Measurements from ENCODE around the gene DAAM1.

The DAAM1 gene

GRCh38 chr14:59269466-59269865, 81.0 kb downstream of the DAAM1 start:
- TF ChIP-seq CTCF (IDR thresholded peaks at IDR 0.05; ENCODE audit: low read depth, low read length, missing control alignments), result no peak
- H3K4me3 ChIP-seq (ENCODE audit: low read depth, low read length), result no peak overlapping the region
- no peak for DNase-seq (ENCODE audit: low read depth)

GRCh38 chr14:59271256-59271655, 82.8 kb downstream of the DAAM1 start:
- H3K4me3 ChIP-seq (ENCODE audit: low read depth, low read length), result no peak overlapping the region
- no peak for DNase-seq (ENCODE audit: low read depth)
- TF ChIP-seq CTCF (IDR thresholded peaks at IDR 0.05; ENCODE audit: low read depth, low read length, missing control alignments), result no peak

DNA sequence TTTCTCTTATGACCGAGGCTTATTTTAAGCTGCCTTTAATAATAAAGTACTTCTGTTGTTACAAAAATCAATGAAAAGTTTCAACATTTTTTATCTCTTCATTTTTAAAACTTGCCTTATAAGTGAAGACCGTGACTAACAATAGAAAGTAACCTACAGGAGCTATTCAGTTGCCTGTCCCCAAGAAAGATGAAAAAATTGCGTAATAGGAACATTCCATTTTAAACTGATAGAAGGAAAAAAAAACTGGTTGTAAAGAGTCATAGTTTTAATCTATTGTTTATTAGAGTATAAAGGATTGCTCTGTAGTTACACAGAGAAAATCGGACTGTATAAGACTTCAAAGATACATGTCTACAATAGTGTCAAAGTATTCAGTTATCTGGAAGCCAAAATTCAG, 83.3 kb downstream of the DAAM1 start:
- DNase-seq (ENCODE audit: low read depth), result no peak
- TF ChIP-seq CTCF (IDR thresholded peaks at IDR 0.05; ENCODE audit: low read depth, low read length, missing control alignments), result no peak
- H3K4me3 ChIP-seq (ENCODE audit: low read depth, low read length), result no peak overlapping the region

DNA sequence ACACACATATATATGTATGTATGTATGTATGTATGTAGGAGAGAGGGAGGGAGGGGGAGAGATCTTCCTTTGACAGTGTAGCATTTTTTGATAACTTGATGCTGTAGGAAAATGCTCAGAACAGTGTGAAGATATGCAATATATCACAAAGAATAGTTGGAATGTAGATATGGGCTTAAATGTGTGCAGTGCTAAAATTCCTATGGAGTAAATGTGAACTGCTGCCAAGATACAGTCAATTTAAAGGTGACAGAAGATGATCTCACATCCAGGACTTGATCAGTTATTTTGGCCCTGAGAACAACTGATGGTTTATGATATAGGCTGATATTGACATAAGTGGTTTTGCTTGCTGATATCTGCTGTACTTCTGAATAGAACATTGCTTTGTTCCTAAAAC, 84.2 kb downstream of the DAAM1 start:
- DNase-seq (ENCODE audit: low read depth), result no peak
- no peak for TF ChIP-seq CTCF (IDR thresholded peaks at IDR 0.05; ENCODE audit: low read depth, low read length, missing control alignments)
- no peak overlapping the region for H3K4me3 ChIP-seq (ENCODE audit: low read depth, low read length)

DNA sequence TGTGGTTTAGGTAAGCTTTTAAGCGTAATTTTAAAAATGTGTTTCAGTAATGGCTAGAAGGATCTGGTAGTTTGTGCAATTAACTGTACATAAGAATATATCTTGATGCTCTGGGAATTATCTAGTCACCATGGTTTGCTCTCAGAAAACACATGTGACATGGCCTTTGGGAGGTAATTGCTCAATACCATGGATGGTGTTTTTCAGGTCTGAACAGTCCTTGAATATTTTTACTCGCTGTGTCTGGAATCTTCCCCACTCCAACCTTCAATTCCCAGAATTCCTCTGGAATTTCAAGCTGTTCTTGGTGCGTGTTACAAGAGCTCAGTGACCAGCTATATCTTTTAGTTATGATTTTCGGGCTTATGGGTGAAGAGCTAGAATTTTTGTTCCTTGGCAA, 85.3 kb downstream of the DAAM1 start:
- H3K4me3 ChIP-seq (ENCODE audit: low read depth, low read length), result no peak overlapping the region
- no peak for TF ChIP-seq CTCF (IDR thresholded peaks at IDR 0.05; ENCODE audit: low read depth, low read length, missing control alignments)
- DNase-seq (ENCODE audit: low read depth), result no peak

GRCh38 chr14:59274991-59275391, 86.5 kb downstream of the DAAM1 start:
- no peak for TF ChIP-seq CTCF (IDR thresholded peaks at IDR 0.05; ENCODE audit: low read depth, low read length, missing control alignments)
- no peak overlapping the region for H3K4me3 ChIP-seq (ENCODE audit: low read depth, low read length)
- DNase-seq (ENCODE audit: low read depth), result peak; percentile 42

DNA sequence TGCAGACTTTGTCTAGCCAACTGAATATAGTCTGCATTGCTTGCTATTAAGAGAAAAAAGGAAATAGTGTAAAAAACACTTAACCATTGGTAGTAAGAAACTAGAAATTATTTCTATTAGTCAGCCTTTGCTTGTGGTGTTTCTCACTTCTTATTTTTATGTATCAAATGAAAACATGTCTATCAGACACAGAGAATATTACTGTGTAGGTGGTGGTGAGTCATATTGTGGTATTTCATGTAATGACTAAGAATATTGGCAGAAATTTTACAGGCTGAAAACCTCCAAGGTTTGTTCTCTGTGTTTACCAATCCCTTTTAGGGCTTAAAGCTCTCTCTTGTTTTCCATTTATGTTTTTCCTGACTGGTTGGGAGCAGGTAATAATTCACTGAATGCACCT, 87.2 kb downstream of the DAAM1 start:
- peak; percentile 64 for DNase-seq (ENCODE audit: low read depth)
- no peak for TF ChIP-seq CTCF (IDR thresholded peaks at IDR 0.05; ENCODE audit: low read depth, low read length, missing control alignments)
- H3K4me3 ChIP-seq (ENCODE audit: low read depth, low read length), result no peak overlapping the region
